Glomerular visceral epithelial cell (primary cell): ENCODE data around the gene SLC31A2.

ENCODE experiments used
- DNase-seq: peaks from one replicate; pipeline ENCODE4 v3.0.0-alpha.2; 2016; ENCODE audit errors: extremely low spot score

SLC31A2 gene

GRCh38 chr9:113151696-113152630 lies 1.2 kb downstream of the SLC31A2 start:
- no peak for DNase-seq

DNA sequence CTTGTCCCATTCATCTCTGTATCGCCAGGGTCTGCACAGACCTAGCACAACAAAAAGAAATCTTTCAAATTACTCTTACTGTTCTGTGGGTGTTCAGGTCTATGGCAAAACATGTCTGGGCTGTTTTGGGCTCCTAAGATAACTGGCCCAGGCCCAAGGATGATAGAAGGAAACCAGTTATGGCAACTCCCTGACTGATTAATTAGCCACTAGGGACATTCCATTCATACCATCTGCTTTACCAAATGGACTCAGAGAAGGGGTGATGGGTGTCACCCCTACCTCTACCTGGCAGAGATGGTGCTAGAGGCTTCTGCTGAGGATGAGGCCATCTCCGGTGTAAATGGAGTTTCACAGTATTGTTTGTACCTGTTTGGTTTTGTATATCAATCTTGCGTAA lies 1.9 kb downstream of the SLC31A2 start:
- peak; percentile 43 for DNase-seq

GRCh38 chr9:113153599-113153998 lies 2.8 kb downstream of the SLC31A2 start:
- DNase-seq = no peak

DNA sequence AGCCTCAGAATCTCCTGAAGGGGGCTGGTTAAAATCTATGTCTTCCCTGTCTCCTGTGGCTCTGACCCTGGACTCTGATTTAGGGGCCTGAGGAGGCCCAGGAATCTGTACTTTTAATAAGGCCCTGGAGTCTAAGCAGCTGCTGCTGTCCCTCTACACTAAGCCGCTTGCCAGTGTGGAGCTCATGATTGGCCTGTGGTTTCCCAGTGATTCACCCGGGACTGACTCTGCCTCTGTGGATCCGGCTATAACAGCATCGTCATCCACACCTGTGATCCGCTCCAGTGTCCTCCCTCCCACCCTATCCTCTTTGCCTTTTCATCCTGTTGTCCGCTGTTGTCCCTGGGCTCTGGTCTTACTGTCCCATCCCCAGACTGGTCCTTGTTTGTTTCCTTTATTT lies 3.7 kb downstream of the SLC31A2 start:
- peak; percentile 82 for DNase-seq

DNA sequence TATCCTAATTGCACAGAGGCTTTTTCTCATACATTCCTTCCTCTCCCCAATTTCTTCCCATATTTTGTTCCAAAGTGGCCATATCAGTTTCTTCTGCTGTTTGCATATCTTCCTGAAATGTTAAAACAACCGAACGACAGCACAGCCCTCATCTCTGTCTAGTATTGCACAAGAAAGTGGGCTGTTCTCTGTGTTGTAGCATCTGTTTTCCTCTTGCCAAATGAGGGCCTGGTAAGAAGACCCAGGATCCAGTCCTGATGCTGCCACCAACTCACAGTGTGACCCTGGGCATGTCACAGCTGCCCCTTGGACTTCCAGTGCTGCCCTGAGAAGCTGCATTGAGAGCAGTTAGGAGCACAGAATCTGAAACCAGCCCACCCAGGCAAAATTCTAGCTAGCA lies 4.1 kb downstream of the SLC31A2 start:
- no peak for DNase-seq

GRCh38 chr9:113155911-113156588 lies 5.2 kb downstream of the SLC31A2 start:
- no peak for DNase-seq

GRCh38 chr9:113156880-113157279 lies 6.1 kb downstream of the SLC31A2 start:
- DNase-seq = no peak

DNA sequence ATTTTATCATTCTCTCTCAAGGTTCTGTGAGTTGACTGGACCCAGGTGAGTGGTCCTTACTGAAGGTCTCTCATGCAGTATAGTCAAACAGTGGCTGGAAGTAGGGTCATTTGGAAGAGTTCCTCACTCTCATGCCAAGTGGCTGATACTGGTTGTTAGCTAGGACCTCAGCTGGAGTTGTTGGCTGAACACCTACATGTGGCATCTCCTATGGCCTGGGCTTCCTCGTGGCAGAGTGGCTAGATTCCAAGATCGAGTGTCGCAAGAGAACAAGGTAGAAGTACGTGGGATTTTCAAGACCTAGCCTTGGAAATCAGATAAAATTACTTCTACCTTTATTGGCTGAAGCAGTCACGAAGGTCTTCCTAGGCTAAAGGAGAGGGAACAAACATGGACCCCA lies 7.6 kb downstream of the SLC31A2 start:
- DNase-seq = no peak

GRCh38 chr9:113160571-113160970 lies 9.8 kb downstream of the SLC31A2 start:
- DNase-seq = no peak

DNA sequence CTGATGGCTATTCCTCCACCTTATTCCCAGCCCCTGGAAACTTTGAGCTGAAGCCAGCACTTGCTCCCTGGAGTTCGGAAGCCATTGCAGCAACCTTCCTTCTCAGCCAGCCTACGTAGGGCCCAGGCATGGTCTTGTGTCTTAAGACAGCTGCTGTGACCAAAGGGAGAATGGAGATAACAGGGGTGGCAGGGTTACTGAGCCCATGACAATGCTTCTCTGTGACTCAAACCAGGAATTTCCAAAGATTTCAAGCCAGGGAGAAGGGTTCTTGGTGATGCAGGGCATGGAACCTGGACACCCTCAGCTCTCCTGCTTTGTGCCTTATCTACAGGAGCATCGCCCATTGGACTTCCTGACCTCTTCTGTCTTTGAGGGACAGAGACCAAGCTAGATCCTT lies 12.2 kb downstream of the SLC31A2 start:
- no peak for DNase-seq

DNA sequence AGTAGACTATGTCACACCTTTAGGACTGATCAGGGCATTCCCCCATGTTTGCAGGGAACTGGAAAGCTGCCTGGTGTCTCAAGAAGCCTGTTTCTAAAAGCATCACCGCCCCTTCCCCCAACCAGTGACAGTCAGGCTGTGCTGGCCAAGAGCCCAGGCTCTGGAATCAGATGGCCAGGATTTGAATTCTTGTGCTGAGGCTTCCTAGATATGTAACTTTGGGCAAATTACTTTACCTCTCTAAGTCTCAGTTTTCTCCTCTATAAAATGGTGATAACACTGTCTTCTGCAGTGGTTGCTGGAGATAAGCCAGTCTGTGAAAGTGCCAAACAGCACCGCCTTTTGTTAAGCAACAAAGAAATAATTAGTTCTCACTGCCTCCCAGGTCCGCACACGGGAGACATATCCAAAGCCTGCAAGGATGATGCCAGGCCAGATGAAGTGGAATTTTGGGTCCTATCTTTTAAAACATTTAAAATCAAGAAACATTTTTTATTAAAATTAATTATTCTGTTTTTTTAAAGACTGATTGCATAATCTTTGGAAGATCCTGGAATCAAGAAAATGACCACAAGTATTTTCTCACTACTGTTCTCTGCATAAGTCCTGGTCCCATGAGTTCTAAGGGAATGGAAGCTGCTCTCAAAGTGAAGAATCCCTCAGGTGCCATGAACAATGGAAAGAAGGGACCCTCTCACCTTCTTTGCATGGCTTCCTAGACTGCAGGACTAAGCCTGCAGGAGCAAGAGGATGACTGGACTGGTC lies 13.9 kb downstream of the SLC31A2 start:
- DNase-seq = no peak

- DNase-seq = no peak
Measured at GRCh38 chr9:113166039-113166438, 15.2 kb downstream of the SLC31A2 start.

DNA sequence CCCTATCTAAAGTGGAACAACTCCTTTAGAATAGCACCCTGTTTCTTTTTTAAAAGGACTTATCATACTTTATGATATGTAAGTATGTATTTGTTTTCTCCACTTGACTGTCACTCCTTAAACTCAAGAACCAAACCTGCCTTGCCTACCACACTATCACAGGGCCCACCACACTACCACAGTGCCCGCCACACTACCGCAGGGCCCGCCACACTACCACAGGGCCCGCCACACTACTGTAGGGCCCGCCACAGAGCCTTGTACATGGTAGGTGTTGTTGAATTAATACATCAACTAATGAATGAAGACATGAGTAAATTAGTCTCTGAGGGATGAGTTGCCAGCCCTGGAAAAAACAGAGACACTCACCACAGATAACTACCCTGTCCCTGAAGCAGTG lies 18.0 kb downstream of the SLC31A2 start:
- DNase-seq = no peak

GRCh38 chr9:113173341-113173740 lies 22.5 kb downstream of the SLC31A2 start:
- no peak for DNase-seq

DNA sequence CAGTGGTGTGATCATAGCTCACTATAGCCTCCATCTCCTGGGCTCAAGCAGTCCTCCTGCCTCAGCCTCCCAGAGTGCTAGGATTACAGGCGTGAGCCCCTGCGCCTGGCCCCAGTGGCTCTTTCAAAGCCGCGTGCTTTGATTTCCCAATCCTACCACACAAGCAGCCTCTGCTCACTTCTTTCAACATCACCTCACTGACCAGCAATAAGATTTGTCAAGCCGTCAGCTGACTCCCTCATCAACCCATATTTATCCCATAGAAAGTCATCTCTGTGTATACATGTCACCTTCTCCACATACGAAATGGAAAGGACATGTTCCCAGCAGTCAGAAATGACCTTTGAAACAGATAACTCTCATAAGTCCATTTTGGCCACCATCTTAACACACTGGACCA lies 26.0 kb downstream of the SLC31A2 start:
- no peak for DNase-seq

DNA sequence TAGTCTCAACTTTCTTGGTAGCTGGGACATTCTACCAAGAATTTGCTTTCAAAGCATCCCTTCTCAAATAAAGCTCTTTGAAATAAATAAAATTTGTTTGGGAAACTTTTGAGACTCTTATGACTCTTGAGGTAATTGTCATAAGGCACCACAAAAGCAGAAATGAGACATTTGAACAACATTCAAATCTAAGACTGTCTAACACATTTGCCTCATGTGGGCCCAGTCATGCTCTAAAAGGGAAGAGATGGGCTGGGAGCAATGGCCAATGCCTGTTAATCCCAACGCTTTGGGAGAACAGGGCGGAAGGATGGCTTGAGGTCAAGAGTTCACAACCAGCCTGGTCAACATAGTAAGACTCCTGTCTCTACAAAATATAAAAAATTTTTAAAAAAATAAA lies 26.4 kb downstream of the SLC31A2 start:
- DNase-seq = no peak

DNA sequence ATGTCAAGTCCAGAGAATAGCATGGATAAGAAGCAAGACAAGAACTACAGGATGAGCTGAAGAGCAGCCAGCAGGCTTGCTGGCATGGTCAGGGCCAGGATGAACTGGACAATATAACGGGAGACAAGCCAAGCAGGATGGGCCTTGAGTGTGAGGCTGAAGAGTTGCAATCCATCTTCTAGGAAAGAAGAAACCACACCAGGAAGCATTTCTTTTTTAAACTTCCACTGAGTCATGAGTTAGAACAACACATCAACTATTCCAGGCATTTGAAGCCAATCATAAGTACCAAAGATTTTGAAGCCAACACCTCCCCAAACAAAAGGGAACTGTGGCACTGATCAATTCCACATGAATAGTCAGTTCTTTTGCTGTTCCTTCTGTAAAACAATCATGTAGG lies 27.3 kb downstream of the SLC31A2 start:
- DNase-seq = no peak

DNA sequence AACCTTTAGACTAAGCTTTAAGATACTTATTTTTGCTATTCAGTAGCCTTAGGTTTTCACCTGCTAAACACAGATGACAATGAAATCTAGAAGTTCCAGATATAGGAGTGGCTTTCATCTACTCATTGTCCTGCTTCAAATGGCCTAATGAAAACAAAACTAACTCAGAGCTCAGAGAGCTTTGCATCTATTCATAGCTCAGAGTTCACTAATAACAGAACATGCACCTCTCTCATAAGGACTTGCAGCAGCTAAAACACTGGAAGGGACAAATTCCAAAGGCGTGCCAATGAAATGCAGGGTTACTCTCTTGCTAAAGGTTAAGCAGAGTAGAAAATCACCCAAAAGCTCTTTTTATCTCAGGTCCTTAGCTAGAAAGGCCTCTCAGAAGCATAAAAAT lies 29.0 kb downstream of the SLC31A2 start:
- no peak for DNase-seq

DNA sequence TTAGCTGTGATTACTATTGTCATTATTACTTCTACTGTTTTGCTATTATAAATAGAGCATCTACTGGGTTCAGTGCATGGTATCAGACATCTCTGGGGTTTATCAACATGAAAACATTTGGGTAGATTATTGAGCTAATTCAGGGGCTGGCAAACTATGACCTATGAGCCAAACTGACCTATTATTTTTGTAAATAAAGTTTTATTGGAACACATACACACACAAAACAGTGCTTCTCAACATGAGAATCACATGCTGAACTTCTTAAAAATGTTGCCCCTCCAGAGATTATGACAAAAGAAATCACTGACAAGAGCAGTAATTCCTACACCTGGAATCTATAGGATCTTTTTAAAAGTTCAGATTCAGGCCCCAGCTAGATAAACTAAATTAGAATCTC lies 30.4 kb downstream of the SLC31A2 start:
- DNase-seq = no peak

- no peak for DNase-seq
Measured at GRCh38 chr9:113183956-113184488, 33.2 kb downstream of the SLC31A2 start.

- no peak for DNase-seq
Measured at GRCh38 chr9:113184539-113184938, 33.7 kb downstream of the SLC31A2 start.

GRCh38 chr9:113185271-113185670 lies 34.5 kb downstream of the SLC31A2 start:
- no peak for DNase-seq
